GM21515 (cell line): ENCODE measurements around the gene ROCK2.
"Not testable (repeated sequence)": the region's sequence is repeated elsewhere in the genome, so short reads cannot be mapped to it uniquely, and the experiment has no call there.

ENCODE experiments used
- ATAC-seq: cut with Tn5 transposase; IDR thresholded peaks from one replicate; pipeline ENCODE4 v1.9.1; 2021; ENCODE audit not compliant: unreplicated experiment

Gene ROCK2

DNA sequence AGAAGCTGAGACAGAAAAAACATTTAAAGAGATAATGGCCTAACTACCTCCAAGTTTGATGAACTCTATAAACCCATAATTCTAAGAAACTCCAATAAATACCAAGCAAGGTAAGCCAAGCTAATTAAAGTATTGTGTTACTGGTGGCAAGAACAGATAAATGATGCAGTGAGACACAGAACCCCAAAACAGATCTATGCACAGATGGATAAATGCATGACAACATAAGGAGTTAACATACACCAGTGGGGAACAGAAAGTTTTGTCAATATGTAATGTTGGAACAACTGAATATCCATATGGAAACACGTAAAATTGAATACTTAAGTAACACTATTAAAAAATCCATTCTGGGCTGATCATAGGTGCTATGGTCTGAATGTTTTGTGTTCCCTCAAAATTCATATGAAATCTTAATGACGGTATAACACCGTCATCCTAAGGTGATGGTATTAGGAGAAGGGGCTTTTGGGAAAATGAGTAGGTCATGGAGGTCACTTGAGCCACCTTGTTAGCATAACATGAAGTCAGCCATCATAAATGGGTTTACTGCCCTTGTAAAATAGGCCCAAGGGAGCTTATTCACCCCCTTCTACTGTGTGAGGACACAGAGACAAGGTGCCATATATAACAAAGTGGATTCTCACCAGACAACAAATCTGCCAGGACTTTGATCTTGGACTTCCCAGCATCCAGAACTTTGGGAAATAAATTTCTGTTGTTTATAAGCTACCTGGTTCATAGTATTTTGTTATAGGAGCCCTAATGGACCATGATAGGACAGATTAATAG, 102.8 kb downstream of the ROCK2 start:
- ATAC-seq: no peak

DNA sequence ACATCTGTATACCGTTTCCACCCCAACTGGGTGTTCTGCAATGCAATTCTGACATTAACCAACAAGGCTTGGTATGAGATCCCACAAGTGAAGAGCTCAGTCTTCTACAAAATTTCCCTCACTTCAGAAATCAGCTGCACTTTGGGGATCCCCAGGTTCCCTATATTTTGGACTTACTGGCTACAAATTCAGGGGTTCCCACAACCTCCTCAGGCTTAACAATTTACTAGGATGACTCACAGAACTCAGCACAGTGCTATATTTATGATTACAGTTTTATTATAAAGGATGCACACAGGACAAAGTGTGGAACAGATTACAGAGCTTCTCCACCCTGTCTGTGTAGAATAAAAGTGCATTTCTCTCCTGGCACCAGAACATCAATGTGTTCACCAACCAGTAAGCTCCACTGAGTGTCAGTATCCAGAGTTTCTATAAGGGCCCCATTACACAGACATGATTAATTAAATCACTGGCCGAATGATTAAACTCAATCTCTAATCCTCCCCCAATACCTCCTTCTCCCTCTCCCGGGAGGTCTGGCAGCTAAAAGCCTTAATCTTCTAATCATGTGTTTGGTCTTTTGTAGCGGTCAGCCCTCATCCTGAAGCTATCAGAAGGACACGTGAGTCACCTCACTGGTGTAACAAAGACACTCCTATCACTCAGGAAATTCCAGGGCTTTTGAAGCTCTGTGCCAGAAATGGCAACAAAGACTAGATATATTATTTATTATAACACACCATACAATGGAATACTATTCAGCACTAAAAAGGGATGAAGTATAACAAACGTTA, 104.6 kb downstream of the ROCK2 start:
- no peak for ATAC-seq

DNA sequence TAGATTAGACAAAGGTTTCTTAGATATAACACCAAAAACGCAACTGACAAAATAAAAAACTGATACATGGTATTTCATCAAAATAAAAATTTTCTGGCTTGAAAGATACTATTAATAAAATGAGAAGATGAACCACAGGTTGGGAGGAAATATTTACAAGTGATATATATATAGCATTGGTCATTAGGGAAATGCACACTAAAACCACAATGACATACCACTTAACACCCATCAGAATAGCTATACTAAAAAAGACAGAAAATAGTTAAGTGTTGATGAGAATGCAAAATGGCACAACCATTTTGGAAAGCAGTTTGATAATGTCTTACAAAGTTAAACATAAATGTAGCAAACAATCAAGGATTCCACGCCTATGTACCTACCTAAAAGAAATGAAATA, 105.3 kb downstream of the ROCK2 start:
- no peak for ATAC-seq

DNA sequence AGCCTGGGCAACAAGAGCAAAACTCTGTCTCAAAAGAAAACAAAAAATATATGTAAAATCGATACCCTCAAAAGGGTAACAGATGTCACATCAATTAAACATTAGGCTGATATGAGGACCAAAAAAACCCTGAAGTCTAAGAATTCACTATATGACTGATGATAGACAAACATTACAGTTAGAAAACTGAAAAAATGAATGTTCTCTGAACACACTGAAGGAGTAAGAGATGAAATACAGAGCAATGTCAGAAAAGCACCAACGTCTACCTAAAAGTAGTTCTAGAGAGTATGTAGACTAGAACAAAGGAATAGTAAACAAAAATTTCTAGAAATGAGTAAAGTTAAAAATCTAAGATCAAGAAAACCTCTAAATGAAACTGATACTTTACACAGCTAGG, 107.3 kb downstream of the ROCK2 start:
- ATAC-seq: no peak

DNA sequence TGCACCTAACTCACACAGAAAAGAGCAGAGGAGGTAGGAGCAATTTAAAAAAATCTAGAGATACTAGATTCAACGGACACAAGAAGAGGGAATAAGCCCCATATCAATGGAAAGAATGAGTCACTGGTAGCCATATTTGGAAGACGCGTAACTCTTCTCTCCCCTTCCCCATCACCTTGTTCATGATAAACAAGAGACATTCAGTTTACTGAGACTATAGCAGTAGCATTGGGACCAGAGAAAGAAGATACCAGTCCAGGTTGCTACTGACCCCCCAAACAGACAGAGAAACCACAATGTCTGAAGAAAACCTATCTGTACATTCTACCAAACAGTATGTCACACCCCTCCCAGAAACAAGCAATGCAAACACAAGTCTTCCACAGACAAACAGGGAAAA, 108.1 kb downstream of the ROCK2 start:
- ATAC-seq: no peak

DNA sequence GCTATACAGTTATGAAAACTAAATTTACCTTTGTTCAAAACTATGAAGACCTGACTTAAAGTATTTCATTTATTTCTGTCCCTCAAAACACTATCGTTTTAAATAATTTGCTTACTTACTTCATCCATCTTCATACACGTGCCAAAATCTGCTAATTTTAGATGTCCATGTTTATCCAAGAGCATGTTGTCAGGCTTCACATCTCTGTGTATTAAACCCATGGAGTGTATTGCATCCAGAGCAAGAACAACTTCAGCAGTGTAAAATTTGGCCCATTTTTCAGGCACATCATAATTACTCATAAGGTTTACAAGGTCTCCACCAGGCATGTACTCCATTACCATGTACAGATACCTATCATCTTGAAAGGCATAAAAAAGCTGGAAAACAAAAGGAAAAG, 108.9 kb downstream of the ROCK2 start:
- ATAC-seq: no peak

DNA sequence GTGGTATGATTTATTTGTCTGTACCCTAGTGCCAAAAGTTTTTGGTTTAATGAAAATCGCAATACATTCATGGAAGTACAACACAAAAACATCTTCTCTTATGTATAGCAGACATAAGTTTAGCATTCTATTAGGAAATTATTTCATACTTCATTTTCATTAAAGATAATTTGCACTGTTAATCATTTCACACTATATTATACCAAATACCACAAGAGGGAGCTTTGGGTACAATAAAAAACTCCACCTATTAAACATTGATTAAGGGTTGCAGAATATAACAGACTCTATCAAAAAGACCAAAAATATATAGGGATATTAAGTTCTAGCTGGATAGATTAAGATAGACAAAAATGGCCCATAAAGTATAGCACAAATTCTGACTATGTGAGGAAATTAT, 110.1 kb downstream of the ROCK2 start:
- ATAC-seq: no peak

DNA sequence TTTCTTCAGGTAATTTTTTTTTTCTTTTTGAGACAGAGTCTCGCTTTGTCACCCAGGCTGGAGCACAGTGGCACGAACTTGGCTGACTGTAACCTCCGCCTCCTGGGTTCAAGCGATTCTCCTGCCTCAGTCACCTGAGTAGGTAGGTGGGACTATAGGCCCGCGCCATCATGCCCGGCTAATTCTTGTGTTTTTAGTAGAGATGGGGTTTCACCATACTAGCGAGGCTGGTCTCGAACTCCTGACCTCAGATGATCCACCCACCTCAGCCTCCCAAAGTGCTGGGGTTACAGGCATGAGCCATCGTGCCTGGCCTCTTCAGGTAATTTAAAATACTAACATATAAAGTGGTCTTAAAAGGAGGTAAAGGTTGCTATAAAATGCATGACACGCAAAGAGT, 113.2 kb downstream of the ROCK2 start:
- not testable (repeated sequence) for ATAC-seq

DNA sequence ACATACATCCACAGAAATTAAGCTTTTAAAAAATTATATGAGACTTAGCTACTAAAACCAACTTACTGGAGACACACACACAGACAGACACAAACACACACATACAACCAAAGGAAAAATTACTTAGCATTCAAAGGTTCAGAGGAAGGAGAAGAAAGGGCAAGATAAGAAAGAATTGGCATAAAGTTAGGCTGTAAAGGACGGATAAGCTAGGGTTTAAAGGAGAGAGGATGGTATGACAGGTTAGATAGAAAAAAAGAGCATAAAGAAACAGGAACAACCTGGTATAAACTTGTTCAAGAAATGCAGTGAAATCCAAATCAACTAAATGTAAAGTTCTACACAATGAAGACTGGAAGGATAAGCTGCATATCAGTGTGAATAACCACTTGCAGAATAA, 115.7 kb downstream of the ROCK2 start:
- ATAC-seq: no peak

DNA sequence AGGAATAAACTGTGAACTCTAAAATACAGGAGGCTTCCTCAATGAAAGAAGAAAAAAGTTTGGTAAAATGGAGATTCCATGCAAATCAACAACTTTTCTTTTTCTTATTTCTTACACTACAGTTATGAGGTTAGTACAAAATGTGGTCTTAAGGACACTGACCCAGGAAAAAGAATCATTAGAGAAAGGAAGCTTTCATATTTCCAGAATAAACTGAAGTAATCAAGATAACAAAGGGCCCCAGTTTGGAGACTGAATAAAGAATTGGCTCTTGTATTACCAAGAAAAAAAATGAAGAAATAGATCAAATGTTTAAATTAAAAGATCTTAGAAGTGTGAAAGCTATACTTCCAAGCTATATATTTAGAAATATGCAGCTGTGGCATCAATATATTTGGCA, 116.8 kb downstream of the ROCK2 start:
- no peak for ATAC-seq

DNA sequence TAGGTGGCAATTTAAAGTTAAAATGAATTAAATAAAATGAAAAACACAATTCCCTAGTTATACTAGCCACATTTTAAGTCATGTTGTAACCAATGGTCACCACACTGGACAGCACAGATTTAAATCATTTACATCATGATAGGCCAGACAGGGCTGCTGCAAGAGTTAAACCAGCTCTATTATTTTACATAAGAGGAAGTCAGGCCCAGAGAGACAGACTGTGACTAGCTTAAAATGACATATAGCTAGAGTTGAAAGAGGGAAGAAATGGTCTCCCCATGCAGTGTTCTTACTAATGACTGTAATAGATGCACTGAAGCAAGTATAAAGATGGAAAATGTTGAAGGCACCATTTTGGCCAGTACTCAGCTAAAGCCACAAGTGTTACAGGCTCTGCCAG, 119.5 kb downstream of the ROCK2 start:
- no peak for ATAC-seq

DNA sequence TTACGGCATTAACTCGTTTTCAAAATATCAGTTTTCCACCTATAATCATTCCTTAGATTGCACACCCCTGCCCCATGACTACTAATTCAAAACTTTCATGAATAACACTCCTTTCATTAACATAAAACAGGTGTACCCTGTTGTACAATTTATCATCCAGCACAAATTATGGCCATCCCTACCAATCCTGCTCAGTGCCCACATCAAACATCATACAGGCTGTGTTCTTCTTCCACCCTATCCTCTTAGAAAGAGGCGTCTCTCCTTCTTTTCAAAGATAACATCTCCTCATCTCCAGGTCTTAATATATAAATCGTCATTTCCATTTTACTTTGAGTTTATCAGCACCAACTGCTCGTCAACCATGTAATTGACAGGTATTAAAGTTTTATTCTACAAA, 121.6 kb downstream of the ROCK2 start:
- ATAC-seq: no peak

DNA sequence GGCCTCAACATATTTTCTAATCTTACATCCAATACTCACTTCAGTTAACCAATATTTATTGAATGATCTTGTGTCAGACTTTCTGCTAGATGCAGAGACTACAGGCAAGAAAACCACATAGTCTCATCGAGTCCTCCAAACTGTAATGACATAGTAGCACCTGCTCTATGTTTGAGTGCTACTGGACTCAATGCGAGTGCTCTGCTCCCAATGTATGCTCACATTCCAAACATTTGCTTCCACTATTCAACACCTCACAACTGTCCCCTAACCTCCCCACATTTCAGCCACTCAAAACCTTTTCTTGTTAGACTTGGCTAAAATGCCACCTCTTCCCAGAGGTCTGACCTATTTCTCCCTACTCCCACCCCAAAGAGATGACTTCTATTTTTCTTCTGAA, 124.0 kb downstream of the ROCK2 start:
- ATAC-seq: no peak

DNA sequence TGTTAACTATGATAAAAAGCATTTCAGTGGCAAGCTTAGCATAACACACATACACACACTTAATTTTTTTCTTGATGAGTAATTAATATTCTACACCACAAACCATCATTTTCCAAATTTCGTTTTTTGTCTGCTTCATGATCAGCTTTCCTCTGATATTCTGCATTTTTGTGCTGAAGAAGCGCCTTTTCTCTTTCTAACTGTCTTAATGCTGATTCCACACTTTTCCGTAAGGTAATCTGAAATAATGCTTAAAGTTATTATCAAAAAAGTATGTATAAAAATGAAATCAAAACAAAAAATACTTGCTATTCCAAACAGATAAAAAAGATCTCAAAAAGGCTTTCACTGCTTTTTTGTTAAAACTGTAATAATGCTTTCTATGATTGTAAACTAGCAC, 129.0 kb downstream of the ROCK2 start:
- ATAC-seq: no peak

DNA sequence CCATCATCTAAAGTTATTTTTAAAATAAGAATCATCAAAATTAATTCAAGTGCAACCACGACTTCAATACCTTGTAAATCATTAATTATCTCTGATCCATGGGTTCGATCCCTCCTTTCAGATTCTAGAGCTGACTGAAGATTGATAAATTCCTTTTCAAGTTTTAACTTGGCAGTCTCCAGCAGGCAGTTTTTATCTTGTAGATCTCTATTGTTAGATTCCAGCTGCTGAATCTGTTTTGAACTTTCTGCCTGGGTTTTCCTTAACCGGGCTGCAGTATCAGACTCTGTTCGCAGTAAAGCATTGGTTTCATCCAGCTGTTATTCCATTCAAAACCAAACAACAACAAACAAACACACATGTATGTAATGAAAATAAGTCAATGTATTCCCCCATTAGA, 129.7 kb downstream of the ROCK2 start:
- ATAC-seq: no peak

DNA sequence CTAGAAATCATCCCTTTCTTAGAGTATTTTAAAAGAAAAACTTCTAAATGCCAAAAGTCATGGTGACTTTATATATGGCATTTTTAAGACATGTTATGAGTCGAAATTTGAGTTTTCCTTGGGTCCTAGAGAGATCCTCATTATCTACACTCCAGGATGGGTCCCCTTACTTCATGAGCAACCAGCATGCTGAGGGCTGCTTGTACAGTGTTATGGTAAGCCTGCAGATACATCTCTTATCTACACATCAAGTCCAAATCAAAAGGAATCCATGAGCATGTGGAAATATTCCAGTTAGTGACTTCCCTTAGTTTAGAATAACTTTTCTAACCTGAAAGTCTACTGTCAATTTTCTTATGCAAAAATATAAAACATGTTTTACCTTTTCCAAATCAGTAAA, 130.5 kb downstream of the ROCK2 start:
- no peak for ATAC-seq

DNA sequence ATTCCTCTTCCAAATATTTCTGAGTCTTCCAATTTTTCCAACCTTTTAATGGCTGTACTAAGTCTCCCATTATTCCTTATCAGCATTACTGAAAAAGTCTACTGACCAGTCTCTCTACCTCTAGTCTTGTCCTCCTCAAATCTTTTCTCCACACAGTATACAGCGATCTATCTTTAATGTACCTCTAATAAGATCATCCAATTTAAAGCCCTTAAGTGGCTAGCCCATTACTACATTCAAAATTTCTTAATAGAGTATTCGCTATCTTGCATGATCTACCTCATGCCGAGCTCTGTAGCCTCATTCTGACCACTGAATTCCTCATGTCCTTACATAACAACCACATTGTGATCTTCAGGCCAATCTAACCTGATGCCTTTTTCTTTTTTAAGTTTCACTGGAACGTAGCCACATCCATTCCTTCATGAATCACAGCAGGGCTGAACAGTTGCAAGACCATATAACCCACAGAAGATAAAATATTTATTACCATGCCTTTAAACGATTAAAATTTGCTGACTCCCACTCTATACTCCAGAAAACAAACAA, 131.3 kb downstream of the ROCK2 start:
- no peak for ATAC-seq

DNA sequence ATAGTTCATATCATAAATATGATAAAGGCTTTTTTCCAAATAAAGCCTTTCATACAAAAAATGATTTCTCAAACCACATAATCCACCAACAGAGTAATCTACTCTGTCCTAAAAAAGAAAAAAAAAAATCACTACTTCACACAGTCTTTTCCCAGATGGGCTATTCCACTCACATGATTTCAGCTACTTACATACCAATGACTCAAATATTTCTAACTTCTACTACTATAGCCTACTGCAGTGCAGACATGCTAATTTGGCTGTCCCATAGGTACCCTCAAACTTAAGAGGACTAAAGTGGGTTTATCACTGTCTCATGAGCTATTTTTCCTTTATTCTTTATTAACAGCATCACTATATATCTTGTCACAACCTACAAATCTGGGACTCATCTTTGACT, 131.8 kb downstream of the ROCK2 start:
- no peak for ATAC-seq

DNA sequence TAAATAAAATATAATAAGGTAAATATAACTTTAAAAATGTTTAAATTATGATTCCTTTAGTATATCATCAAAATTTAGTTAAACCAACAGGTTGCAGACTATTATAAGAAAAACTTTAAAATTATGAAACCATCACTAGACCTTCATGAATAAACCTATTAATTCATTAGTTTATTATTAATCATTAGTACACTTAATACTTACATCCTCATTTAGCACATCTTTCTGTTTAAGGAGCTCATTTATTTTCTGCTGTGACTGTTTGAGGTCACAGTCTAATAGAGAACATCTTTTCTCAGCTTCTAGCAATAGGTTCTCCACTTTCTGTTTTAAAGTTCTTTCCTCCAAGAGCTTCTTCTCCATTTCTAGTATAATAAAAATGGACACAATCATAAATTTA, 136.4 kb downstream of the ROCK2 start:
- no peak for ATAC-seq

DNA sequence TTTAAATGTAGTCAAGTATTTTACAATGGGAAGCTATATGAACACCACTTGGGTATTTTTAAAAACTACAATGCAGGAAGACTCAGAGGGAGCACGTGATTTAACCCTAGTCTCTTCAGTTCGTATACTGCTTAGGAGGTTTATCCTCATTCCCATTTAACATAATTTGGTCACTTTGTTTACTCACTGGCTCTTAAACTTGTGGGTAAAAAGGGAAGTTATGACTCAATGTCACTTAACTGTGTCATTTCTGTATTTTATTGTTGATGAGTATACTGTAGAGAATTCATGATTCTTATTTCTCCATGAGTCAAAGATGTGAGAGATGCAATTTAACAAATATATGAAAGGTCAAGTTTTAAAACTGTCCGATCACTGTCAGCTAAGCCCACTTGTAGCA, 141.0 kb downstream of the ROCK2 start:
- no peak for ATAC-seq

DNA sequence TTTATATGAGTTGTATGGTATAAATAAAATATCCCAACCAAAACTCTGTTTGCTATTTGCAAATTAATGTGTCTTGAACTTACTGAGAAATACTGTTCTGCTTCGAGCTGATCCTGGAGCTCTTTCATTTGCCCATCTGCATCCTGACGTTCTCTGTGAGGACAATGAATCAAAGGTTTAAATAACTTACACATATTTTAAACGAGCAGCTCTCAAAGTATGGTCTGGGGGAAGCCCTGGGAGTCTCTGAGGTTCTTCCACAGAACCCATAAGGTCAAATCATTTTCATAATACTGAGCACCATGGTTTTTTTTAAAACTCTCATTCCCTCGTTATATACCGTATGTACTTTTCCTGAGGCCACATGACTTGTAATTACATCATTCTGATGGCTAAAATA, 142.5 kb downstream of the ROCK2 start:
- ATAC-seq: no peak

DNA sequence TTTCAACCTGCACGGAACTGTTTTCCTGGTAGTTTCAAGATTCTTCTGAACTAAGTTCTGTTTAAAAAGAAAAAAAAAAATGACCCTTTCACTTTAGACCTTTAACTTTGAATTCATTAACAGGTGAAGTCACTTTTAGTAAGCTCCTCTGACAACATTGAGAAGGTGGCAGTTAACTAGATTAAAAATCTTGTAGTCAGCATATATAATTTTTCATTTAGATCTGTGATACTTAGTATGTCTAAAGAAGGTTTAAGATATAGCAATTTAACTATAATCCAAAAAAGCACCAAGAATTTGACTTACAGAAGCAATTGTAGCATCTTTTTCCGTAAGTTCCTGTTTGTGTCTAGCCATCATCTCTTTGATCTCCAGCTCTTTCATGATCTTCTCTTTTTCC, 143.8 kb downstream of the ROCK2 start:
- ATAC-seq: no peak
